ENCODE data around the gene BCL2L2. TPM values are rescaled to one million over a fixed set of nuclear protein-coding genes. Genes with fewer than 3 reads are reported as not detected.

The BCL2L2 gene
- polyA plus RNA-seq, 1 donor (not counting 4 experiments of a cell fraction or from before 2014, with no cell fraction given) = 33.9 TPM

- Histone ChIP-seq H3K4me3 (ENCODE audit: control insufficient read depth in 2 of 3, extremely low read depth in 1 of 3, insufficient read depth in 2 of 3, low read depth in 1 of 3, low read length in 3 of 3) (no peak overlapping the region), H3K9me3 (ENCODE audit: control insufficient read depth, low read depth, low read length) (no peaks in the 10 kb centered on the region), H3K9ac (ENCODE audit: control insufficient read depth, extremely low read depth, insufficient read depth, low read length) (peak overlapping the region; percentile 19), H3K4me1 (ENCODE audit: control insufficient read depth, extremely low read depth, insufficient read depth, low read length) (peaks cover 33% of the 10 kb centered on the region), H2AFZ (ENCODE audit: control insufficient read depth, low read length) (no peak overlapping the region), H3K4me2 (ENCODE audit: control insufficient read depth, extremely low read depth, insufficient read depth, low read depth, low read length) (no peak overlapping the region), H3K36me3 (ENCODE audit: control insufficient read depth in 2 of 2, extremely low read depth in 1 of 2, insufficient read depth in 2 of 2, low read length in 2 of 2) (no peaks in the 10 kb centered on the region), H3K9me1 (ENCODE audit: control insufficient read depth, extremely low read depth, insufficient read depth, low read length) (no peaks in the 10 kb centered on the region), H3K79me2 (ENCODE audit: control insufficient read depth, insufficient read depth, low read length) (no peaks in the 10 kb centered on the region), H3K27ac (ENCODE audit: control insufficient read depth, insufficient read depth, low read length) (peak overlapping the region; percentile 79), H4K20me1 (ENCODE audit: control insufficient read depth, extremely low read depth, insufficient read depth, low read length) (no peaks in the 10 kb centered on the region), H3K27me3 (ENCODE audit: control insufficient read depth, extremely low read depth, insufficient read depth, low read length) (no peaks in the 10 kb centered on the region)
- DNase-seq (ENCODE audit: low read depth, low spot score) (no peak), FAIRE-seq (no peak)
- dilution Hi-C loops (cut with MboI; ENCODE audit: extremely low pct_ligation_motif_present, low sequenced_read_pairs) = no loop called here
- TF ChIP-seq CTCF (optimal IDR thresholded peaks at IDR 0.05 in 1 of 3, IDR thresholded peaks at IDR 0.05 in 1 of 3, conservative IDR thresholded peaks at IDR 0.05 in 1 of 3; ENCODE audit: extremely low read depth in 1 of 3, insufficient read depth in 2 of 3, low read length in 3 of 3) (no peak), EZH2 (IDR thresholded peaks at IDR 0.05; ENCODE audit: low read length) (no peak)
These were observed 8.9 kb upstream of the BCL2L2 start for GRCh38 chr14:23297611-23298277.

- Histone ChIP-seq H3K9me3 (ENCODE audit: control insufficient read depth, low read depth, low read length) (no peaks in the 10 kb centered on the region), H3K27ac (ENCODE audit: control insufficient read depth, insufficient read depth, low read length) (peak overlapping the region; percentile 91), H2AFZ (ENCODE audit: control insufficient read depth, low read length) (no peak overlapping the region), H3K36me3 (ENCODE audit: control insufficient read depth in 2 of 2, extremely low read depth in 1 of 2, insufficient read depth in 2 of 2, low read length in 2 of 2) (no peaks in the 10 kb centered on the region), H3K27me3 (ENCODE audit: control insufficient read depth, extremely low read depth, insufficient read depth, low read length) (no peaks in the 10 kb centered on the region), H3K79me2 (ENCODE audit: control insufficient read depth, insufficient read depth, low read length) (no peaks in the 10 kb centered on the region), H3K4me3 (ENCODE audit: control insufficient read depth in 2 of 3, extremely low read depth in 1 of 3, insufficient read depth in 2 of 3, low read depth in 1 of 3, low read length in 3 of 3) (no peak overlapping the region), H3K4me2 (ENCODE audit: control insufficient read depth, extremely low read depth, insufficient read depth, low read depth, low read length) (peak overlapping the region; percentile 100), H3K9me1 (ENCODE audit: control insufficient read depth, extremely low read depth, insufficient read depth, low read length) (no peaks in the 10 kb centered on the region), H3K9ac (ENCODE audit: control insufficient read depth, extremely low read depth, insufficient read depth, low read length) (peak overlapping the region; percentile 89), H3K4me1 (ENCODE audit: control insufficient read depth, extremely low read depth, insufficient read depth, low read length) (peaks cover 35% of the 10 kb centered on the region), H4K20me1 (ENCODE audit: control insufficient read depth, extremely low read depth, insufficient read depth, low read length) (no peaks in the 10 kb centered on the region)
- FAIRE-seq (no peak), DNase-seq (ENCODE audit: low read depth, low spot score) (no peak)
- dilution Hi-C loops (cut with MboI; ENCODE audit: extremely low pct_ligation_motif_present, low sequenced_read_pairs) = no loop called here
- peak; percentile 22 to 60 (median 39) for TF ChIP-seq CTCF (optimal IDR thresholded peaks at IDR 0.05 in 1 of 3, IDR thresholded peaks at IDR 0.05 in 1 of 3, conservative IDR thresholded peaks at IDR 0.05 in 1 of 3; ENCODE audit: extremely low read depth in 1 of 3, insufficient read depth in 2 of 3, low read length in 3 of 3)
- TF ChIP-seq EZH2 (IDR thresholded peaks at IDR 0.05; ENCODE audit: low read length) = no peak
These were observed 7.2 kb upstream of the BCL2L2 start for GRCh38 chr14:23299211-23299957.

All from keratinocyte (primary cell).